Pons (tissue), 1 donor: ENCODE results near the gene ZDHHC14.

ENCODE experiments used
- DNase-seq: peaks from one replicate; pipeline ENCODE4 v3.0.0-alpha.2; 2016; ENCODE audit warnings: low spot score

The ZDHHC14 gene

GRCh38 chr6:157667211-157668008 lies 286.4 kb downstream of the ZDHHC14 start:
- DNase-seq, result peak; percentile 85

GRCh38 chr6:157668009-157668401 lies 287.0 kb downstream of the ZDHHC14 start:
- no peak for DNase-seq

GRCh38 chr6:157668713-157669112 lies 287.7 kb downstream of the ZDHHC14 start:
- DNase-seq, result no peak

GRCh38 chr6:157669323-157669722 lies 288.3 kb downstream of the ZDHHC14 start:
- DNase-seq, result no peak

GRCh38 chr6:157669747-157670216 lies 288.8 kb downstream of the ZDHHC14 start:
- DNase-seq, result peak; percentile 71

GRCh38 chr6:157670466-157671186 lies 289.6 kb downstream of the ZDHHC14 start:
- DNase-seq, result no peak

- no peak for DNase-seq
Measured at GRCh38 chr6:157672726-157673412, 291.9 kb downstream of the ZDHHC14 start.

- no peak for DNase-seq
Measured at GRCh38 chr6:157673596-157673995, 292.6 kb downstream of the ZDHHC14 start.

- DNase-seq, result no peak
Measured at GRCh38 chr6:157674061-157674460, 293.1 kb downstream of the ZDHHC14 start.

- no peak for DNase-seq
Measured at GRCh38 chr6:157675831-157676230, 294.8 kb downstream of the ZDHHC14 start.

- DNase-seq, result no peak
Measured at GRCh38 chr6:157676241-157676640, 295.3 kb downstream of the ZDHHC14 start.

GRCh38 chr6:157677235-157677634 lies 296.2 kb downstream of the ZDHHC14 start:
- no peak for DNase-seq

- DNase-seq, result peak; percentile 34
Measured at GRCh38 chr6:157679605-157680580, 298.9 kb downstream of the ZDHHC14 start.

GRCh38 chr6:157681041-157681650 lies 300.2 kb downstream of the ZDHHC14 start:
- DNase-seq, result no peak

GRCh38 chr6:157682856-157683481 lies 302.0 kb downstream of the ZDHHC14 start:
- DNase-seq, result no peak

GRCh38 chr6:157683707-157684106 lies 302.7 kb downstream of the ZDHHC14 start:
- DNase-seq, result no peak

- no peak for DNase-seq
Measured at GRCh38 chr6:157684620-157685299, 303.8 kb downstream of the ZDHHC14 start.

- DNase-seq, result no peak
Measured at GRCh38 chr6:157685596-157686280, 304.7 kb downstream of the ZDHHC14 start.

GRCh38 chr6:157688275-157688959 lies 307.4 kb downstream of the ZDHHC14 start:
- no peak for DNase-seq
